HG03469 (cell line): ENCODE data around the gene CYP2W1.
A peak's percentile ranks its signal among the peaks of the same experiment; 100 is the strongest.
"Not testable (repeated sequence)": the region's sequence is repeated elsewhere in the genome, so short reads cannot be mapped to it uniquely, and the experiment has no call there.

Experiments
- ATAC-seq: cut with Tn5 transposase; IDR thresholded peaks from one replicate; pipeline ENCODE4 v1.9.1; 2021; ENCODE audit warnings: mild to moderate bottlenecking, moderate library complexity, moderate number of reproducible peaks; ENCODE audit not compliant: unreplicated experiment

Gene CYP2W1, protein sequence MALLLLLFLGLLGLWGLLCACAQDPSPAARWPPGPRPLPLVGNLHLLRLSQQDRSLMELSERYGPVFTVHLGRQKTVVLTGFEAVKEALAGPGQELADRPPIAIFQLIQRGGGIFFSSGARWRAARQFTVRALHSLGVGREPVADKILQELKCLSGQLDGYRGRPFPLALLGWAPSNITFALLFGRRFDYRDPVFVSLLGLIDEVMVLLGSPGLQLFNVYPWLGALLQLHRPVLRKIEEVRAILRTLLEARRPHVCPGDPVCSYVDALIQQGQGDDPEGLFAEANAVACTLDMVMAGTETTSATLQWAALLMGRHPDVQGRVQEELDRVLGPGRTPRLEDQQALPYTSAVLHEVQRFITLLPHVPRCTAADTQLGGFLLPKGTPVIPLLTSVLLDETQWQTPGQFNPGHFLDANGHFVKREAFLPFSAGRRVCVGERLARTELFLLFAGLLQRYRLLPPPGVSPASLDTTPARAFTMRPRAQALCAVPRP

DNA sequence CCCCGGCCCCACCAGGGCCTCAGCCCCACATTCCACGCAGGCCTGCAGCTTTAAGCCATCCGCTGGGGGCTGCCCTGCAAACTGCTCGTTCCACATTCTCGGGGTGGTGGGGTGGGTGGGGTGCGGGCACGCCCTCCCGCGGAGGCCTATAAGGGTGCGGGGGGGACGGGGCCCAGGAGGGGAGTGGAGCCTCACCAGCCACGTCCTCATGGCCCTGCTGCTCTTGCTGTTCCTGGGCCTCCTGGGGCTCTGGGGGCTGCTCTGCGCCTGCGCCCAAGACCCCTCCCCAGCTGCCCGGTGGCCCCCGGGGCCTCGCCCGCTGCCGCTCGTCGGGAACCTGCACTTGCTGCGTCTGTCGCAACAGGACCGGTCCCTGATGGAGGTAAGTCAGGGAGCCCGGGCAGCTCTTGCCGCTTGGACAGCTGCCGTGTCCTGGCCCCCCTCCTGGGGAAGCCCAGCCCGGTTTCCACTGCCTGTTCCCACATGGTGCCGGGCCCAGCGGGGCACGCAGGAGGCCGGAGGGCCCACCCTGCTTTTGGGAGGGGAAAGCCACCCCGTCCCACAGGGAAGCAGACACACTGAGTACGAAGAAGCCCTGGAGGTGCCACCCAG lies at the start of gene CYP2W1:
Gene CYP2W1, plus strand, starts transcription at position 178 of the 612 bp plus-strand sequence. Its CDS starts 31 bp downstream, at position 209.
- no peak for ATAC-seq

DNA sequence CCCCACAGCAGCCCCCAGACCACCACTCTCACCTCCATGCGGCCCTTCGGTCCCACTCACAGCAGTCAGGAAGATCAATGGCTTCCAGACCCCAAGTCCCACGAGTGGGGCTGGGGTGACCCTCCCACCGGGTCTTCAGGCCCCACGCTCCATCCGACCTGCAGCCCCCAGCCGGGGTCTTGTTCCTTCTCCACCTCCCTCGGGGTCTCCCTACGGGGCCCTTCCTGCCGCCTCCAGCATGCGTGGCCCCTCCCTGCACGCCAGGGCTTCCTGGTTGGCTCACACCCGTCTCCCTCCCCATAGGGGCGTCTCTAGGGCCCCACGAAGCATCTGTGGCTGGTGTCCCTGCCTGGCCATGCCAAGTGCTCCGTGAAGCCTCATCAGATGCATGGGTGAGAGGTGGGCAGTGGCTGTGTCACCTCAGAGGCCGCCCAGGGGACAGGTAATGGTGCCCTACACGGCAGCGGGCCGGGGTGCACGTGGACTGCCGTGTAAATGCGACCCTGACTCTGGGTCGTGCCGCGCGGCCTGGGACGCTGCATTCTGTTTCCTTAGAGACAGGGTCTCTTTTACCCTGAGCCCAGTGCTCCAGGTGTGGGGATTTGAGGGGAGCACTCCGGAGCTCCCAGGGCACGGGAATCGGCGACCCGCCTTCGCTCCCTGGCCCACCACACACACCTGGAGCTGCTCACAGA lies 48.4 kb upstream of the CYP2W1 start:
- ATAC-seq = no peak

DNA sequence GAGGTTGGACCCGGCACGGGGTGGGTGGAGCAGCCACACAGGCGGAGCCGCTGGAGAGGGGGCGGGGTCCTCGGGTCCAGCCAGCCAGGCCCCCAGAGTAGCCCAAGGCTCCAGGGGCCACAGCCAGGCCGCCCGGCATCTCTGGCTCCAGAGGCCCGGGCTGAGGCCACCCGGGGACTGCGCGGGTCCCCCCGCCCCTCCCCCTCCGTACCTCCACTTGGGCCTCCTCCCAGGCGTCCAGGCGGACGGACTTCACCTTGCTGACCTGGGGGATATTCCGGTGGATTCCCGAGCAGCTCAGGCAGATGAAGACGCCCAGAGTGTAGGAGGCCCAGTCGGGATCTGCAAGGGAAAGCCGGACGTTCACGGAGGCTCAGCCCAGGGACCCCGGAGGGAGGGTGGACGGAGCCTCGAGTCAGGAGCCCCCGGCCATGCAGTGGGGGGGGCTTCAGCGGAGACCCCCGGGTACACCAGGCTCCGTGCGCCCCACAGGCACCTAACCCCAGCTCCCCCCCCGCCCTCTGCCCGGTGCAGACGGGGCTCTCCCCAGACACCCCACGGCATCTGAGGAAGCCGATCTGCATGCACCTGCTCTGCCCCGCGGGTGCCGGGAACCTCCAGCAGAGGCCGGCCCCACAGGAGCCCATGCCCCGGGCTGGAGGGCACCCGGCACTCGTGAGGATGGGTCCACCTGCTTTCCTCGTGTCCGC lies 47.7 kb upstream of the CYP2W1 start:
- no peak for ATAC-seq

DNA sequence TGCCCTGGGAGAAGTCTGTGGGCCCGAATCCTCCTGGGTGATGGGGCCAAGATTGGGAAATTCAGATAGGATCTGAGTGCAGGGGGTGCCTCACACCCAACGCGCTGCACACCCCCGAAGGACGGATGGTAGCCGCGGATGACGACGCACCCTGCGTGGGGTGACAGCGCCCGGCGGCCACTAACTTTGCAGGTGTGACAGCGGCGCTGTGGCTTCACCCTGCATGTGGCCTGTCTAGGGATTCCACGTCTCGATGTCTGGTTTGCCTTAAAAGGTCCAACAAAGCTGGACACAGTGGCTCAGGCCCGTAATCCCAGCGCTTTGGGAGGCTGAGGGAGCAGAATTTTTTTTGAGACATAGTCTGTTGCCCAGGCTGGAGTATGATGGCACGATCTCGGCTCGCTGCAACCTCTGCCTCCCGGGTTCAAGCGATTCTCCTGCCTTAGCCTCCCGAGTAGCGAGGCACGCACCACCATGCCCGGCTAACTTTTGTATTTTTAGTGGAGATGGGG lies 47.1 kb upstream of the CYP2W1 start:
- ATAC-seq = no peak

DNA sequence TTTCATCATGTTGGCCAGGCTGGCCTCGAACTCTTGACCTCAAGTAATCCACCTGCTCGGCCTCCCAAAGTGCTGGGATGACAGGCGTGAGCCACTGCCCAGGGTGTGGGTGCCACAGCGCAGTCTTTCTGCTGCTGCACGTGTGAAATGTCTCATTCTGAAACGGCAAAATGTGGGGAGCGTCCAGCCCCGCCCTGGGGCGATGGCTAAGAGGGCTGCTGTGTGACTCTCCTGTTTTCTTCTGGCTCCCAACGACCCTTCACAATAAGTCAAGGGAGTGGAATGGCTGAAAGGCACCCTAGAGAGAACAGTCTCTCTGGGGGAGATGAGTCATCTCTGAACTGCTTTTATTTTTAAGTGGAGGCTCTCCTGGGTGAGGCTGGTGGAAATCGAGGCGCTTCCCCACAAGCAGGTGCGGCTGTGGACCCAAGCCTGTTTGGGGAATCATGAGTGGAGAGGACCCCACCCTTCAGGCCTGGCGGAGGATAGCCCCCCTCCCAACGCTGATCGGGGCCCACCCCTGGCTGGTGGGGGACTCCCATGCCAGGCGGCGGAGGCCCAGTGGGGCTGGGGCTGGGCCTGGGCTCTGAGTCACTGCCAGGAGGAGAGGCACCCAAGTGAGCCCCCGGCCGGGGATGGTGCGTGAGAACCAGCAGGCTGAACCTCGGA lies 46.5 kb upstream of the CYP2W1 start:
- peak; percentile 77 for ATAC-seq

DNA sequence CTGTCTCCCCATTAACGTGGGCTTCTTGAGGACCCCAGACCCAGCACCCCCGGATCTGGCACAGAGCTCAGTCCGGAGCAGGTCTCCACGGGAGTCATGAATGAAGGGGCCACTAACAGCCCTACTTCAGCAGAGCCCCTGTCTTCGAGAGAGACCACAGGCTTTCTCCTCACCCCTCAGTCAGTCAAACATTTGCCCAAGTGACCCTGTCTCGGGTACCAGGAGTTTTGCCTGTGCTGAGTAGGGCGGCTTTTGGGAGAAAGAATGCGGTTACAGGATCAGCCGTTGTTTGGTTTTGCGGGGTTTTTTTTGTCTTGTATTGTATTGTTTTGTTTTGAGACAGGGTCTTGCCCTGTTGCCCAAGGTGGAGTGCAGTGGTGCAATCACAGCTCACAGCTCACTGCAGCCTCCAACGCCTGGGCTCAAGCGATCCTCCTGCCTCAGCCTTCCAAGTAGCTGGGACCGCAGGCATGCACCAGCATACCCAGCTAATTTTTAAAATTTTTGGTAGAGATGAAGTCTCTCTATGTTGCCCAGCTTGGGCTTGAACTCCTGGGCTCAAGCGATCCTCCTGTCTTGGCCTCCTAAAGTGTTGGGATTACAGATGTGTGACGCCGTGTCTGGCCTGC lies 45.0 kb upstream of the CYP2W1 start:
- ATAC-seq = no peak

DNA sequence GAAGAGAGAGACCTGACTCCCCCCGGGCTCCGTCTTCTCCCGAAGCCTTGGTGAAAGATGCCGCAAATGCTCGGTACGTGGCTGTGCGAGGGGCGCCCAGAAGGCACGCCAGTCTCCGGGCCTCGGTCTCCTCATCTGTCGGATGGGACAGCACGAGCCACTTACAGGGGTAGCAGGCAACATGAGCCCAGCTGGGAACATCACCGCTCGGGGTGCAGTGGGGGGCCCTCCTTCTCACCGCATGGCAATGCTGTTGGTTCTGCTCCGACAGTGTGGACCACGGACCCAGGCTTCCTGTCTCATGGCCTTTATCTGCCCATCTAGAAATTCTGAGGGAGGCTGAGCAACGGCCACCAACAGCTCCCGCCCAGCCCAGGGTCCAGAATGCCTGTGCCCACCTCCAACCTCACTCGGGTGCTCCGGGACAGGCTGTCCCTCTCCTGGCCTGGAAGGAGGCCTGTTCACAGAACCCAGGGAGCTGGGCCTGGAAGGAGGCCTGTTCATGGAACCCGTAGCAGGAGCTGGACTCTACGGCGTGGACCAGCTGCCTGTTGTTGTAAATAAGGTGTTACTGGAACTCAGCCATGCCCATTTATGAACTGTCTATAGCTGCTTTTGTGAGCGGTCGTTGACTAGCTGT lies 44.3 kb upstream of the CYP2W1 start:
- no peak for ATAC-seq

DNA sequence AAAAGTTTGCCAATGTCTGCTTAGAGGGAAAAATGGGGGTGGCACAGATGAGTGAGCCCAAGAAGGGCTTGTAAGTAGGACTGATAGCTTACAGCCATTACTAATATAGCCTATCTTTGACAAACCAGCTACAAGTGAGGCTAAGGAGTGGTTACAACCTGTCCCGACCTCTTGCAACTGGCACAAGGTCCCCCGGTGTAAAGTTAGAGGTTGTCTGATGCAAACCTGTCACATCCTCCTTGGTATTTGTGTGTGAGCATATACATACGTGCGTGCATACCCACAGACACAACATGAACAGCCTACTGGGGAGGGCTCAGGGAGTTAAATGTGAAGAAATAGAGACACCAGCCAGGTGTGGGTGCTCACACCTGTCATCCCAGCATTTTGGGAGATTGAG lies 43.1 kb upstream of the CYP2W1 start:
- no peak for ATAC-seq

DNA sequence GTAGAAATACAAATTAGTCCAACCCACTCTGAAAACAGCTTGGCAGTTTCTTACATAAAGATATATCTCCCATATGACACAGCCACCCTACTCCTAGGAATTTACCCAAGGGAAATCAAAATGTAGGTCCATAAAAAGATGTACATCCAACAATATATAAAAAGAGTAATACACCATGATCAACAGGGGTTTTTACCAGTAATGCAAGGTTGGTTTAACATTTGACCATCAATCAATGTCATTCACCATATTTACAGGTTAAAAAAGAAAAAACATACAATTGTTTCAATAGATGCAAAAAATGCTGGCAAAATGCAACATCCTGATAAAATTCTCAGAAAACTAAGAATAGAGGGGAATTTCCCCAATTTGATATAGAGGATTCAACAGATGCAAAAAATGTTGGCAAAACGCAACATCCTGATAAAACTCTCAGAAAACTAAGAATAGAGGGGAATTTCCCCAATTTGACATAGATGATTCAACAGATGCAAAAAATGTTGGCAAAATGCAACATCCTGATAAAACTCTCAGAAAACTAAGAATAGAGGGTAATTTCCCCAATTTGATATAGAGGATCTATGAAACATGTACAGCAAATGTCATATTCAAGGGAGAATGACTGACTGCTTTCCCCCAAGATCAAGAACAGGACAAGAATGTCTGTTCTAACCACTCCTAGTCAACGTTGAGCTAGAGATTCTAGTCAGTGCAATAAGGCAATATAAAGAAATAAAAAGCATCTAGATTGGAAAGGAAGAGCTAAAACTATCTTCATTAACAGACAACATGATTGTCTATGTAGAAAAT lies 42.2 kb upstream of the CYP2W1 start:
- ATAC-seq = no peak

DNA sequence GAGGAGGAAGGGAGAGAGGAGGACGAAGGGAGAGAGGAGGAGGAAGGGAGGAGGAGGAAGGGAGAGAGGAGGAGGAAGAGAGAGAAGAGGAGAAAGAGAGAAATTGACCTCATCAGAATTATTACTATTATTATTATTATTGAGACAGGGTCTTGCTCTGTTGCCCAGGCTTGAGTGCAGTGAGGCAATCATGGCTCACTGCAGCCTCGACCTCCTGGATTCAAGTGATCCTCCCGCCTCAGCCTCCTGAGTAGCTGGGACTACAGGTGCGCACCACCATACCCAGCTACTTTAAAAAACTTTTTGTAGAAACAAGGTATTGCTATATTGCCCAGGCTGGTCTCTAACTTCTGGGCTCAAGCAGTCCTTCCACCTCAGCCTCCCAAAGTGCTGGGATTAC lies 39.2 kb upstream of the CYP2W1 start:
- ATAC-seq = not testable (repeated sequence)

DNA sequence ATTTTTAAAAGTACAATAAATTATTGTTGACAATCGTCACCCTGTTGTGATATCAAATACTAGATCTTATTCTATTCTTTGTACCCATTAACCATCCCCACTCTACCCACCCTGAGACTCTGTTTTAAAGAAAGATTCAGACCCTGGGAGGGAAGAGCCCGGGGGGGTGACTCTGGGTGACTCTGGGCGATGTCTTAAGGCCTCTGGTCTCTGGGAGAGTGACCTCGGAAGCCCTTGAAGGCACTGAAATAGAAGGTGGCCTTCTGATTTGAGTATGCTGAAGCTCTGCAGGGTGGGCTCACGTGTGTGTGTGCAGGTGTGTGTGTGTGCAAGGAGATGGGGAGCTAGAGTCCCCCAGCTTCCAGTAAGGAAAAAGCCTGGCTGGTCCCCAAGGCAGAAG lies 38.2 kb upstream of the CYP2W1 start:
- no peak for ATAC-seq

DNA sequence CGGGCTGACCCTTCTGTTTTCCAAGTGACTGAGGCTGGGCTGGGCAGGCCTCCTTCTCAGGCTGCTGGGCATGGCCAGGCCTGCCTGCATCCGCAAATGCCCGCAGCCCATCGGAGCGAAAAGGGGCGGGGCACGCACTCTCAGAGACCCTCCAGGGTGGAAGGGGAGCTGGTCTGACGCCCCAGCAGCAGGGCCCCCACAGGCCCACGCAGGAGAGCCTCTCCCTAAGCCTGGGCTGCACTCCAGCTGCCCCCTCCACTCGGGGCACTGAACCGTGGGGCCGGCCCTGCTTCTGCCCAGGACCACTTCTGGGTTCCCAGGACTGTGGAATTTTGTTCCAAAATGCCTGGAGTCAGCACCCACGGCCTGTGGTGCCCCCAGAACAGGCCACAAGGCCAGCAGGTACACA lies 37.8 kb upstream of the CYP2W1 start:
- no peak for ATAC-seq

DNA sequence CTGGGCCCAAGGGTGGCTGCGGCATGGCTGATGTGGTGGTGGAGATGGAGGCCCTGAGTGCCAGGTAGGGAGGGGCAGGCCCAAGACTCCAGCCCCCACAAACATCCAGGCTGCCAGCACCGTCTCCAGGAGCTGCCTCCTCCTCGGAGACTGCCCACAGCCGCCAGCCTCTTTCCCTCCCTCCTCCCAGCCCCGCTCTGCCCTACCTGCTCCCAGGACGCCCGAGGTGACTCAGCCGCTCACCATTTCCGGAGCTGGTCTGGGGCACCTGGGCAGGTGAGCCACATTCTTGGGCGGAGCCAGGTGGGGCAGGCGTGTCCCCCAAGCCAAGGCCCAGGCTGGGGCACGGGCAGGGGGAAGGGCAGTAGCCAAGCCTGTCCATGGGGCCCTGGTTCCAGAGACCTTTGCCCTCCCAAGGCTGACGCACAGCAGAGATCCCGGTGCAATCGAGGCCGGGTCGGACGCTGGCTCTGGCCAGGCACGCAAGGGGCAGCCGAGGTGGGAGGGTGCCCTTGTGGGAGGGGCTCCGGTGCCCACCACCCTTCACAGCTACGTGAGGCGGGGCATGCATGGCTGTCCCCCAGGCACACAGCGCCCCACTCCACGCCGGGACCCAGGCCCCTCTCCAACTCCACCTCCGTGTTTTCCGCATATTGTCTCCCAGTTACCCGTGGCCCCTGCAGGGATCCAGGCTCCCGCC lies 37.3 kb upstream of the CYP2W1 start:
- ATAC-seq = no peak

DNA sequence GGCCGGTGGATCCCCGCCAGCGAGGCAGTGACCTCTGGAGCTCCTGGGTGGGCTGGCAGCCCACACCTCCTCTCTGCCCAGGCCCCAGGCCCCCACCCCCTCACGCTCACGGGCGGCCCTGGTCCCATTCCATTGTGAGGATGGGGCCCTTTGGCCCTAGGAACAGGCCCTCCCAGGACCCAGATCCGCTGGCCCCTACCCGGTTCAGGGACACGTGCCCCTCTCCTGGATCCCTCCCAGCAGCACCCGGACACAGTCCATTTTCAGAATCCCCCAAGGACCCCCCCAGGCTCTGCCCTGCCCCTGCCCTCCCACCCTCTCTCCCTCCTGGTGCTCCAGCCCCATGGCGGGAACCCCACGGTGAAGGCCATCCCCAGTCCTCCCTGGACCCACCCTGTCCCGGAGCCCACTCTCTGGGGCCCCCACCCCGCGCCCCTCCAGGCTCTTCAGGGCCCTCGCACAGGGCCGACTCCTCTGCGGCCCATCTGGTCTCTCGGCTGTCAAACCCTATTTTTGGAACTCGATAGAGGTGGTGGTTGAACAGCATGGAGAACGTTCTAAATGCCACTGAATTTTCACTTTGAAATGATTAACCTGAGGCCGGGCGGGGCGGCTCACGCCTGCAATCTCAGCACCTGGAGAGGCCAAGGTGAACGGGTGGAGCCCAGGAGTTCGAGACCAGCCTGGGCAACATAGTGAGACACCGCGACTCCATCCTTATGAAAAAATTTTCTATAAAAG lies 36.6 kb upstream of the CYP2W1 start:
- ATAC-seq = no peak

DNA sequence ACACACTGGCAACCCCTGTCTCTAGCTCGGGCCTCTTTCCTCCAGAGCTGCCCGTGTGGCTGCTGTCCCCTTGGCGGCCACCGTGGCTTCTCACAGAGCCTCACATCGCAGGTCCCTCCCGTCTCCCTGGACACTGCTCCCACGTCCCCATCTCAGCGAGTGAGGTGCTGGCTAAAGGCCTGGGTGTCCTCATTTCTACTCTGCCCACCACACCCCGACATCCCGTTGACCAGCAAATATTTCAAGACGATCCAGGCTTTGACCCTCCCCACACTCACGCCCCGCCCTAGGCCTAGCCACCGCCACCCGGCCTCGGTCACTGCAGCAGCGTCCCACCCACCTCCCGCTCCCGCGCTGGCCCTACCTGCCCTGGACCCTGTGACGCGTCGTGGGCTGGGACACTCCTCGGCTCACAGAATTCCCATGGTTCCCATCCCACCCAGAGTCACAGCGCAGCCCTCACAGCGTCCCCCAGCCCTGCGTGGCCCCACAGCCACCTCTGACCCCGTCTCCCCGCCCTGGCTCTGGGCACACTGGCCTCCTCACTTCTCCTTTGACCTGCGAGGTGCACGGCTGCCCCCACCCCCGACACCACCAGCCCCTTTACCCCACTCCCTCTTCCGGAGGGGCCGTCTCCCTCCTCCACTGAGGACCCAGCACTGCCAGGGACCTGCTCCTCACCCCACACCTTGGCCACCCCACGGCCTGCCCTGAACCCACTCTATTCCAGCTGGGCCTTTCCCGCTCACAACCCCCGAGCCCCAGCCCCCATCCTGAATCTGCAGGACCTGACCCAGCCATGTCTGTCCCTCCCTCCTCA lies 35.4 kb upstream of the CYP2W1 start:
- no peak for ATAC-seq
